Measurements from ENCODE around the gene SIL1. TPM values are rescaled to one million over a fixed set of nuclear protein-coding genes. Genes with fewer than 3 reads are reported as not detected.

The SIL1 gene
- total and polyA plus RNA-seq, 2 of the 4 experiments (the other 2 are of a cell fraction), result 56.1 to 66.0 TPM

- H3K9me3 ChIP-seq (ENCODE audit: control insufficient read depth, insufficient read depth, low read length), result no peaks in the 10 kb centered on the region
- H2BK15ac ChIP-seq (ENCODE audit: low read depth, low read length), result no peak overlapping the region
- no peak overlapping the region for H2AK9ac ChIP-seq (replicated peaks; ENCODE audit: low read depth, low read length, poor library complexity)
- H2BK5ac ChIP-seq (ENCODE audit: low read depth, low read length, poor library complexity, severe bottlenecking), result no peak overlapping the region
- H3K79me1 ChIP-seq (ENCODE audit: low read depth in 1 of 2, low read length in 2 of 2), result peaks cover 3 to 11% of the 10 kb centered on the region in 2 experiments; a peak in 3 of 4 replicates
- H2BK20ac ChIP-seq (ENCODE audit: low read depth, low read length), result no peak overlapping the region
- intact Hi-C loops (cut with micrococcal nuclease), result no loop called here
- H3K4ac ChIP-seq (ENCODE audit: low read depth, low read length), result no peak overlapping the region
- peaks cover 14% of the 10 kb centered on the region for H3K4me1 ChIP-seq (ENCODE audit: control insufficient read depth, insufficient read depth, low read length)
- no peaks in the 10 kb centered on the region for H3K27me3 ChIP-seq (ENCODE audit: control insufficient read depth, insufficient read depth, low read length)
- no peak overlapping the region for H3K4me3 ChIP-seq (ENCODE audit: insufficient read depth, low read depth, low read length)
- H3K4me2 ChIP-seq (ENCODE audit: low read depth, low read length), result no peak overlapping the region
- H4K20me1 ChIP-seq (ENCODE audit: insufficient read depth, low read length), result peaks cover 5% of the 10 kb centered on the region; the same call in 1 of the 2 replicates
- peaks cover 10% of the 10 kb centered on the region; the same call in 1 of the 2 replicates for H3K9me1 ChIP-seq (ENCODE audit: insufficient read depth, low read length)
- POLR2A ChIA-PET (ENCODE audit: unreplicated experiment), result no interaction called here
- no peak overlapping the region for H4K8ac ChIP-seq (ENCODE audit: low read depth in 2 of 2, low read length in 2 of 2)
- H3K56ac ChIP-seq (ENCODE audit: extremely low read depth, insufficient read depth, low read length), result no peak overlapping the region
- no peak overlapping the region for H2AK5ac ChIP-seq (ENCODE audit: low read depth, low read length)
- no peaks in the 10 kb centered on the region for H3K36me3 ChIP-seq (ENCODE audit: control insufficient read depth, insufficient read depth, low read length)
- no peak overlapping the region for H2AFZ ChIP-seq (replicated peaks; ENCODE audit: low read length, poor library complexity)
- ATAC-seq (ENCODE audit: low read depth), result no peak
- no peak overlapping the region for H3K23ac ChIP-seq (ENCODE audit: low read depth, low read length)
- TF ChIP-seq SMC3 (IDR thresholded peaks at IDR 0.05; ENCODE audit: low read depth, low read length) (no peak), RFX5 (IDR thresholded peaks at IDR 0.05; ENCODE audit: low read depth, low read length) (no peak), RAD21 (IDR thresholded peaks at IDR 0.05; ENCODE audit: low read length) (no peak), CEBPB (IDR thresholded peaks at IDR 0.05; ENCODE audit: low read depth, low read length) (no peak), ELK1 (IDR thresholded peaks at IDR 0.05; ENCODE audit: borderline replicate concordance, low read depth, low read length) (no peak), MXI1 (IDR thresholded peaks at IDR 0.05; ENCODE audit: borderline replicate concordance, low read depth, low read length) (no peak), CTCF (conservative IDR thresholded peaks at IDR 0.05; ENCODE audit: low read depth, low read length) (no peak), CHD1 (IDR thresholded peaks at IDR 0.05; ENCODE audit: low read depth, low read length) (no peak), MAZ (IDR thresholded peaks at IDR 0.05; ENCODE audit: borderline replicate concordance, low read depth, low read length) (no peak), MAFK (IDR thresholded peaks at IDR 0.05; ENCODE audit: low read depth, low read length) (no peak)
- dilution Hi-C loops (cut with HindIII; ENCODE audit: low sequenced_read_pairs, unreplicated experiment), result no loop called here
- H3K27ac ChIP-seq (ENCODE audit: insufficient read depth, low read length), result no peak overlapping the region
- no CpG with 5 or more reads among the region's 1 CpG for WGBS, 2 experiments (ENCODE audit: extremely low coverage in 2 of 2, insufficient read length in 1 of 2)
- H2BK120ac ChIP-seq (ENCODE audit: low read depth, low read length), result no peak overlapping the region
- no peak overlapping the region for H3K14ac ChIP-seq (replicated peaks; ENCODE audit: low read depth, low read length)
- CTCF ChIA-PET, result no interaction called here
- H4K5ac ChIP-seq (ENCODE audit: low read depth, low read length), result no peak overlapping the region
- no peak overlapping the region for H4K91ac ChIP-seq (ENCODE audit: insufficient read depth, low read depth, low read length)
- no peak for DNase-seq
- no peak overlapping the region for H3K9ac ChIP-seq (ENCODE audit: low read depth, low read length)
- no peak overlapping the region for H3K18ac ChIP-seq (ENCODE audit: low read depth, low read length)
- BruUV-seq (replicated peaks), result no TSS peak
- in situ Hi-C loops (cut with MboI; ENCODE audit: low sequenced_read_pairs), result no loop called here
Observed at GRCh38 chr5:139063664-139064054, 134.5 kb downstream of the SIL1 start.
